Type B pancreatic cell (in vitro differentiated cells): Measurements from ENCODE around the gene SORL1-AS1.

ENCODE experiments used
- DNase-seq: peaks from one replicate; pipeline ENCODE4 v3.0.0; 2021; ENCODE audit warnings: mixed read lengths; ENCODE audit not compliant: unreplicated experiment; ENCODE audit errors: extremely low spot score
- H3K27ac Mint-ChIP-seq: 2 replicates; pipeline ENCODE4 v1.8.0; 2021; ENCODE audit warnings: mild to moderate bottlenecking, mixed read lengths
- H3K27me3 Mint-ChIP-seq: 2 replicates; pipeline ENCODE4 v1.8.0; 2021; ENCODE audit warnings: mixed read lengths
- H3K36me3 Mint-ChIP-seq: 2 replicates; pipeline ENCODE4 v1.8.0; 2021; ENCODE audit warnings: mixed read lengths
- H3K4me1 Mint-ChIP-seq: one replicate; pipeline ENCODE4 v1.8.0; 2021; ENCODE audit warnings: mixed read lengths; ENCODE audit not compliant: unreplicated experiment
- H3K4me3 Mint-ChIP-seq: 2 replicates; pipeline ENCODE4 v1.8.0; 2021; ENCODE audit warnings: mild to moderate bottlenecking, mixed read lengths
- H3K9me3 Mint-ChIP-seq: 2 replicates; pipeline ENCODE4 v1.8.0; 2021; ENCODE audit warnings: mixed read lengths
- CTCF ChIP-seq: fragments of 200-600 bp; sonication (generic); conservative IDR thresholded peaks from 2 replicates; pipeline ENCODE4 v1.5.0; 2021; ENCODE audit warnings: antibody characterized with exemption, mild to moderate bottlenecking

The SORL1-AS1 gene

DNA sequence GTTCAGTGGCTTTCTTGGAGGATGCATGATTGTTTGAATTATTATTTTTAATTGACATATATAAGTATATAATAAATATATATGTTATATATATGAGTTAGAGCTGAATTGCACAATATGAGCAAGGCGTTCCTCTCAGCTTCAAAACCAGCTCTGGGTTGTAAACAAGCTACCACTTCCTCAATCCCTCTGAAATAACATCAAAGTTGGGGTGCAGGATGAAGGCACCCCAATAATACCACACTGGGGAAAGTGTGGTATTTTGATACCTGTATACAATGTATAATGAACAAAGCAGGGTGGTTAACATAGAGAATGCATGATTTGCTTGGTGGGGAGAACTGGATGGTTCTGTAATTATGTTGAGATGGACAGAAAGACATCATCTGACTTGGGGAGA is 2.4 kb downstream of the SORL1-AS1 start:
- Mint-ChIP-seq H3K4me1 (peaks cover 38% of the 10 kb centered on the region), H3K36me3 (no peaks in the 10 kb centered on the region), H3K27me3 (peaks cover 10% of the 10 kb centered on the region), H3K27ac (peak overlapping the region; percentile 40), H3K9me3 (peaks cover 3% of the 10 kb centered on the region), H3K4me3 (peak overlapping the region; percentile 87)
- DNase-seq = no peak
- no peak for TF ChIP-seq CTCF

DNA sequence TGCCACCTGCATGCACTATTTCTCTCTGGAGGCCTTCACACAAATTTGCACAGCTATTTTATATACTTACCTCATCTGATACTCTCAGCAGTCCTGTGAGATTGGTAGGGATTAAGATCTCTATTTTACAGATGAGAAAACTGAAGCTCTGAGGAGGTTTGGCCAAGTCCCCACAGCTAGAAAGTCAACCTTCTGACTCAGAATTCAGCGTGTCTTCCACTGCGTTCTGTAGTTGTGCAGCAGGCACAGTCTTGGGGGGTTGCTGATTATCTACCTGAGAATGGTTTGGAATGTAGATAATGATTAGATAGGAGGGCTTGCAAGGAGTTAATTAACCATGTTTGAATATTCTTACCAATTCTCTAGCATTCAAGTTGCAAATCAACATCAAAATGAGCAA is 3.1 kb downstream of the SORL1-AS1 start:
- peaks cover 33% of the 10 kb centered on the region for H3K4me1 Mint-ChIP-seq
- peaks cover 3% of the 10 kb centered on the region for H3K9me3 Mint-ChIP-seq
- no peaks in the 10 kb centered on the region for H3K36me3 Mint-ChIP-seq
- no peak for TF ChIP-seq CTCF
- no peak overlapping the region for H3K4me3 Mint-ChIP-seq
- peaks cover 10% of the 10 kb centered on the region for H3K27me3 Mint-ChIP-seq
- H3K27ac Mint-ChIP-seq = no peak overlapping the region
- no peak for DNase-seq

- H3K4me1 Mint-ChIP-seq = peaks cover 28% of the 10 kb centered on the region
- H3K27me3 Mint-ChIP-seq = peaks cover 10% of the 10 kb centered on the region
- H3K4me3 Mint-ChIP-seq = peak overlapping the region; percentile 32
- no peak for TF ChIP-seq CTCF
- H3K36me3 Mint-ChIP-seq = no peaks in the 10 kb centered on the region
- DNase-seq = no peak
- no peak overlapping the region for H3K27ac Mint-ChIP-seq
- H3K9me3 Mint-ChIP-seq = peaks cover 3% of the 10 kb centered on the region
Measured at GRCh38 chr11:121449123-121449522, 3.6 kb downstream of the SORL1-AS1 start.

DNA sequence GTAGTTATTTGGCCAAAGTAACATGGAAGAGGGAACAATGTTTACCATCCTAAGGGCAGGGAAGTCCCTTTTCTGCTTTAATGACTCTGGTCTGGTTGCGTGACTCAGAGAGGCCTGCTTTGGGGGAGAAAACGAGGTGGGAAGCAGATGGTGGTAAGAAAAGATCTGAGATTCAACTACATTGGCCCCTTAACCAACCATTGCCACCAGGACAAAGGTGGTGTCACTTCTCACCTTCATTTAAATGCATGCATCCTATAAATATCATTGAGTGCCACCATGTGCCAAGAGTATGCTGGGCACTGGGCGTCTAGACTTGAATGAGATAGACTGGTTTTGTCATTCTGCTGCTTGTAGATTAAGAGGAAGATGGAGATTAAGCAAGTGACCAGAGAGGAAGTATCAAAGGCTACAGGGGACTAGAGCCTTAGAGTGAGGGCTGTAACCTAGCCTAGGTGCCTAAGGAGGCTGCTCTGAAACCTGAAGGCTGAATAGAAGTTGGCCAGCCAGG is 4.3 kb downstream of the SORL1-AS1 start:
- no peak for TF ChIP-seq CTCF
- H3K27me3 Mint-ChIP-seq = peaks cover 10% of the 10 kb centered on the region

DNA sequence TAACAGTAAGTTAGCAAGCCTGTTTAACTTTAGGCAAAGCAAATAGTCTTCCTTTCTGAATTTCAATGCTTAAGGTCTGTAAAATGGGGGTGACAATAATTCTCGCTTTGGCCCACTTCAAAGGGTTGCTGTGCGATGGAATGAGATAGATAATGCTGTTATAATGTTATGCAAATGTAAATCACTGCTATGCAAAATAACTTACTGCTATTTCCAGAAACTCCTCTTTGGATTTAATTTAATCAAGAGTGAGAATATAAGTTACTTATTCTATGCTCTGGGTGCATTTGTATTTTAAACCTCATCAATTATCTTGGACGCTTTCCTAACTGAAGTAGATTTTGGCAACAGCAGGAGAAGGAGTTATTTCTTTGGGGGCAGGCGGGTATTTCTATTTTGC is 4.8 kb downstream of the SORL1-AS1 start:
- Mint-ChIP-seq H3K27me3 (peaks cover 10% of the 10 kb centered on the region), H3K4me1 (peaks cover 28% of the 10 kb centered on the region), H3K9me3 (peaks cover 3% of the 10 kb centered on the region), H3K4me3 (no peak overlapping the region), H3K36me3 (no peaks in the 10 kb centered on the region), H3K27ac (no peak overlapping the region)
- TF ChIP-seq CTCF = no peak
- DNase-seq = no peak

More for the DNA sequence above, 4.3 kb downstream of the SORL1-AS1 start:
- H3K27ac Mint-ChIP-seq = no peak overlapping the region
- no peak for DNase-seq
- no peaks in the 10 kb centered on the region for H3K36me3 Mint-ChIP-seq
- peaks cover 3% of the 10 kb centered on the region for H3K9me3 Mint-ChIP-seq
- peaks cover 28% of the 10 kb centered on the region for H3K4me1 Mint-ChIP-seq
- H3K4me3 Mint-ChIP-seq = no peak overlapping the region

GRCh38 chr11:121446752-121447156 is 6.0 kb downstream of the SORL1-AS1 start:
- Mint-ChIP-seq H3K27ac (peak overlapping the region; percentile 61), H3K27me3 (peaks cover 4% of the 10 kb centered on the region), H3K9me3 (peaks cover 3% of the 10 kb centered on the region), H3K36me3 (no peaks in the 10 kb centered on the region), H3K4me1 (peaks cover 28% of the 10 kb centered on the region), H3K4me3 (peak overlapping the region; percentile 56)
- DNase-seq = no peak
- TF ChIP-seq CTCF = peak; percentile 37
